NCI-H146 treated with DMSO at 0.1 percent for 48 hours (cell line): ENCODE results near the gene OR2V2.
"Not testable (repeated sequence)": the region's sequence is repeated elsewhere in the genome, so short reads cannot be mapped to it uniquely, and the experiment has no call there.

Experiments
- DNase-seq: peaks from one replicate; lab custom pipeline; 2025; ENCODE audit not compliant: unreplicated experiment; lab: John Stamatoyannopoulos, UW

OR2V2 gene, protein sequence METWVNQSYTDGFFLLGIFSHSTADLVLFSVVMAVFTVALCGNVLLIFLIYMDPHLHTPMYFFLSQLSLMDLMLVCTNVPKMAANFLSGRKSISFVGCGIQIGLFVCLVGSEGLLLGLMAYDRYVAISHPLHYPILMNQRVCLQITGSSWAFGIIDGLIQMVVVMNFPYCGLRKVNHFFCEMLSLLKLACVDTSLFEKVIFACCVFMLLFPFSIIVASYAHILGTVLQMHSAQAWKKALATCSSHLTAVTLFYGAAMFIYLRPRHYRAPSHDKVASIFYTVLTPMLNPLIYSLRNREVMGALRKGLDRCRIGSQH

GRCh38 chr5:181146927-181147636, at the start of gene OR2V2:
Gene OR2V2, plus strand, starts transcription at chr5:181147586. Its CDS starts 7,357 bp downstream, at chr5:181154943.
- DNase-seq: not testable (repeated sequence)

- DNase-seq: not testable (repeated sequence)
Observed at GRCh38 chr5:181097759-181098491, 49.5 kb upstream of the OR2V2 start.

DNA sequence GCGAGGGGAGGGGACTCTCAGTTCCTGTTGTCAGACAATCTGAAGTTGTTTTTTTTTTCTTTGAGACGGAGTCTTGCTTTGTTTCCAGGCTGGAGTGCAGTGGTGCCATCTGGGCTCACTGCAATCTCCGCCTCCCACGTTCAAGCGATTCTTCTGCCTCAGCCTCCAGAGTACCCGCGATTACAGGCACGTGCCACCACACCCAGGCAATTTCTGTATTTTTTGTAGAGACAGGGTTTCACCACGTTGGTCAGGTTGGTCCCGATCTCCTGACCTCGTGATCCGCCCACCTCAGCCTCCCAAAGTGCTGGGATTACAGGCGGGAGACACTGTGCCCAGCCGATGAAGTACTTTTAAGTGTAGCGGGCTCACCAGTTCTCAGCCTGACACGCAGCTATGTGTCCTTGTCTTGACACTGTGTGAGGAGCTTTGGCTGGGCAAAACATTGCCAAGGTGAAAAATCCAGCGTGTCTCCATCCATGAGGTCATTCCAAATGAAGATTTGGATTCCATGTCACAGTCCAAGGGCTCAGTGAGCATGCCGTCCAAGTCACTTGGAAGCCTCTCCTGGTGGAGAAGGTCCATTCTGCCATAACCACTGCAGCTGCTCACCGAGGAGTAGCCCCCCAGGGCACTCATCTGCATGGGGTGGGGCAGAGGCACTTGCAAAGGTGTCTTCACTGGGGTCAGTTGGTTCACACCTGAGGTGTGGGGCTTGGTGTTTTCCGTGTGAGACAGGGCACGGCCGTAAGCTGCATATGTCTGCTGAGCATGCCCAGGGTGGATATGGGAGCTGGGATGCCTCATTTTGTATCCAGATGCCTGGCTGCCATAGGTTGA, 48.4 kb upstream of the OR2V2 start:
- DNase-seq: no peak

- no peak for DNase-seq
Observed at GRCh38 chr5:181099602-181100086, 47.7 kb upstream of the OR2V2 start.

GRCh38 chr5:181100121-181100875, 47.1 kb upstream of the OR2V2 start:
- DNase-seq: no peak

DNA sequence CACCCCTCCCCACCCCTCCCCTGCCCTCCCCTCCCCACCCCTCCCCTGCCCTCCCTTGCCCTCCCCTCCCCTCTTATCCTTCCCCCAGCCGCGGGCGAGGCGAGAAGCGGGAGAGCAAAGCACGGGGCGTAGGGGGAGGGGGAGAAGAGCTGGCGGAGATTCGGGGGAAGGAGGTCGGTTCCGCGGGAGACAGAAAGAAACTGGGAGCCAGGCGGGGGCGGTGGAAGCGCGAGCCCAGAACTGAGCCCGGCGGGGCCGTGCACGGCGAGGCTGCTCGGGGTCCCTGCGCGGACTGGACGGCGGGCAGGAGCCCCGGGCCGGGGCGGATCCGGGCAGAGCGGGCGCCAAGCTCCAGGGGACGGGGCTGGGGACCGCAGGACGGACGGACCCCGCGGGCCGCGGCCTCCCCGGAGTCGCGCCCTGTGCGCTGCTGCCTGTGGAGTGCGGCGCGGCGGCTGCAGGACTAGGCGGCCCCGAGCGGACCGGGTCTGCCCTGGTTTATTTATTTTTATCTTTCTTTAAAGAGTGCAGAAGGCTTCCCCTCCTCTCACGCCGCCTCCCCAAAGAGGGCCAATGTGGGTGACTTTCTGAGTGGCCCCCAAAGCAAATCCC, 46.2 kb upstream of the OR2V2 start:
- DNase-seq: not testable (repeated sequence)

DNA sequence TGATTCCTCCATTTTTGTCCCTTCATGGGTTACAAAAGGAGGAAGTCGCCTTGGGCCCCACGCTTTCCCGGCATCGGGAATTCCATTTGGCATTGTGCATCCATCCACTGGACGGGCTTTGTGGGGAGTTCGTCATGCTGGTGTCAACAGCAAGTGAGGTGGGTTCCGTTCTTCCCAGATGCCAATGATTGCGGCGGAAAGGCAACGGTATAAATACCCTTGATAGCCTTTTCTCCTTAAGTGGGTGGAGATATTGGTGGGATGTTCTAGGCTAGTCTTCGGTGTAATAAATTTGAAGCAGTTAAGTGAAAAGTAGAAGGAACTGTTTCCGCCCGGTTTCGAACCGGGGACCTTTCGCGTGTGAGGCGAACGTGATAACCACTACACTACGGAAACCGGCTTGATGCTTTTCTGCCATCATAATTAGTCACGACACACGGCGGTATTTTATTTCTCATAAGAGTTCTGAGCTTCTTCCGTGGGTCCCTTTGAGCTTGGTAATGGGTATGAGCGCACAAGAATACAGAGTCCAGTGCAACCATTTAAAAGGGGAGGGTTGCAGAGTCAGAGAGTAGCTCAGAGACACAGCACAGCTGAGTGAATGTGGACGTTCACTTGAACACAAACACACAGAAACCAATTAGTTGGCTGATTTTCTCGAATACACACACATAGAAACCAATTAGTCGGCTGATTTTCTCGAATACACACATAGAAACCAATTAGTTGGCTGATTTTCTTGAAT, 45.3 kb upstream of the OR2V2 start:
- DNase-seq: not testable (repeated sequence)

- not testable (repeated sequence) for DNase-seq
Observed at GRCh38 chr5:181104259-181104568, 43.2 kb upstream of the OR2V2 start.

- DNase-seq: not testable (repeated sequence)
Observed at GRCh38 chr5:181104606-181105390, 42.6 kb upstream of the OR2V2 start.

- no peak for DNase-seq
Observed at GRCh38 chr5:181105391-181106025, 41.9 kb upstream of the OR2V2 start.

DNA sequence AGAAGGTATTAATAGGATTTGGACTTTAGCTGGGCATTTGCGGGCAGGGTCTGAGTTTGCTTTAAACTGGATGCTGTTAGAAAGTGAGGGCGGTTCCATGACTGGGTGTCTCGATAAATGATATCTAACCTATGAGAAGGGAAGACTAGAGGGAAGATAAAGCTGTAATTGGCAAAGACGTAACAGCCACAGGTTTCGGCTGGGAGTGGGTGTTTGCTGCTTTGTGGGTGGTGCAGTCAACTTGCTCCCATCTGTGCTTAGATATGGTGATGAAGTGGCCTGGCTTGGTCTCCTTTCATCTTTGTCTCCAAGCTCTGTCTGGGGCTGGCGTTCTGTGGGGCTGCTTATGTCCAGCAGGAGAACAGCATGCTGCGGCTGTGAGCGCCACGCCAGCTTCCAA, 39.7 kb upstream of the OR2V2 start:
- DNase-seq: no peak

DNA sequence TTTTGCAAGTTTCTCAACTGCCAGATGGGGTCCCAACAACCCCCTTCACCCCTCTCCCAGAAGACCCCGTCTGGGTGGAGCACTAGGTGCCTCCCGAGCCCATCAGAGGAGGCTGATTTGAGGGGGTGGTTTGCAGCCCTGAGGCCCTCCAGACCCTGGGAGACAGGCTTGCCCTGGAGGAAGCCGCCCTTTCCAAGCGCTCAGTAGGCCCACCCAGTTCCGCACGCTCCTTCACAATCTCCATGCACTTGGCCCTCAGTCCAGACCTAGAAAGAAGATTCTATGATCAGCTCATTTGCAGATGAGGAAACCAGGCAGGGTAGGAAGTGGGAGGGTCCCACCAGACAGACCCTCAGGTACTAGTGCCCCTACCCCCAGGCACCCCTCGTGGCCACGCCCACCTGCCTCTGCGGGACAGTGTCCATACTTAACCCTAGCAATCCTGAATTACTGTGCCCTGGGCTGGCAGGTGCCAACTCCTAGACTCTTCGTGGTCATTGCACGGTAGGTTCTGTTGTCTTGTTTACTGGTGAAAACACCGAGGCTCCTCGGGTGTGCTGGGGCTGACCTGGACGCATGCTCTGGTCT, 38.7 kb upstream of the OR2V2 start:
- no peak for DNase-seq

GRCh38 chr5:181109489-181110013, 37.8 kb upstream of the OR2V2 start:
- no peak for DNase-seq

- no peak for DNase-seq
Observed at GRCh38 chr5:181111010-181111409, 36.4 kb upstream of the OR2V2 start.

DNA sequence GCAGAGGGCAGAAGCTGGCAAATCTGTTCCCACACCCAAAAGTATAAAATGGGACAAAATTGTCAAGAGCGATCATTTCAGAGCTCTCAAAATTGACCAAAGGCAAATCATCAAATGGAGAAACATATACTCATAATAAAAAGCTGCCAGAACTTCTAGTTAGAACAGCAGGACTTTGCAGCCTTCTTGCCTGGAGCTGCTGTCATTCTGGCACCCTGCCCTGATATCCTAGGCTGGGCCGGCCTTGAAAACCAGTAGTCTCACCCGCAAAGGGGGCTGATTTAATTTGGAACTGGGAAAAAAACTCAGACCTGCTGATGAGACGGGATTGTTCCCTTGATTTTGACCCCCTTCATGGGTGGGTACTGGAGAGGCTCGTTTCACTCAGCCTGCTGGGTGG, 34.9 kb upstream of the OR2V2 start:
- DNase-seq: no peak

DNA sequence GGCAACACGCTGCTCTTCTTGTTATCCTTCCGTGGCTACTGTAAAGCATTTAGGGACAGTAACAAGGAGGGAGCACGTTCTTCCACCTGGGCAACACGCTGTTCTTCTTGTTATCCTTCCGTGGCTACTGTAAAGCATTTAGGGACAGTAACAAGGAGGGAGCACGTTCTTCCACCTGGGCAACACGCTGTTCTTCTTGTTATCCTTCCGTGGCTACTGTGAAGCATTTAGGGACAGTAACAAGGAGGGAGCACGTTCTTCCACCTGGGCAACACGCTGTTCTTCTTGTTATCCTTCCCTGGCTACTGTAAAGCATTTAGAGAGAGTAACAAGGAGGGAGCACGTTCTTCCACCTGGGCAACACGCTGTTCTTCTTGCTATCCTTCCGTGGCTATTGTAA, 33.8 kb upstream of the OR2V2 start:
- not testable (repeated sequence) for DNase-seq

GRCh38 chr5:181114284-181114843, 33.0 kb upstream of the OR2V2 start:
- DNase-seq: no peak
